ENCODE measurements around the gene EFNA1.

The EFNA1 gene

GRCh38 chr1:155174324-155175280 lies 46.9 kb downstream of the EFNA1 start:
- Mint-ChIP-seq H3K4me3 (peak overlapping the region; percentile 95), H3K9me3 (no peaks in the 10 kb centered on the region), H3K4me1 (ENCODE audit: low read depth) (peaks cover 49% of the 10 kb centered on the region), H3K27me3 (ENCODE audit: low read depth) (no peaks in the 10 kb centered on the region), H3K27ac (peak overlapping the region; percentile 98), H3K36me3 (ENCODE audit: low read depth) (peaks cover 43% of the 10 kb centered on the region)
- DNase-seq (ENCODE audit: low spot score), result no peak

GRCh38 chr1:155175281-155175926 lies 47.7 kb downstream of the EFNA1 start:
- Mint-ChIP-seq H3K27me3 (ENCODE audit: low read depth) (no peaks in the 10 kb centered on the region), H3K27ac (peak overlapping the region; percentile 80), H3K4me1 (ENCODE audit: low read depth) (peaks cover 48% of the 10 kb centered on the region), H3K4me3 (peak overlapping the region; percentile 95), H3K36me3 (ENCODE audit: low read depth) (peaks cover 42% of the 10 kb centered on the region), H3K9me3 (no peaks in the 10 kb centered on the region)
- DNase-seq (ENCODE audit: low spot score), result no peak

- Mint-ChIP-seq H3K4me1 (ENCODE audit: low read depth) (peaks cover 47% of the 10 kb centered on the region), H3K36me3 (ENCODE audit: low read depth) (peaks cover 41% of the 10 kb centered on the region), H3K9me3 (no peaks in the 10 kb centered on the region), H3K27ac (peak overlapping the region; percentile 47), H3K27me3 (ENCODE audit: low read depth) (no peaks in the 10 kb centered on the region), H3K4me3 (peak overlapping the region; percentile 95)
- no peak for DNase-seq (ENCODE audit: low spot score)
Measured at GRCh38 chr1:155175927-155176371, 48.3 kb downstream of the EFNA1 start.

GRCh38 chr1:155176544-155177071 lies 48.9 kb downstream of the EFNA1 start:
- H3K4me1 Mint-ChIP-seq (ENCODE audit: low read depth), result peaks cover 45% of the 10 kb centered on the region
- peak overlapping the region; percentile 95 for H3K4me3 Mint-ChIP-seq
- H3K36me3 Mint-ChIP-seq (ENCODE audit: low read depth), result peaks cover 42% of the 10 kb centered on the region
- H3K27me3 Mint-ChIP-seq (ENCODE audit: low read depth), result no peaks in the 10 kb centered on the region
- peak overlapping the region; percentile 44 for H3K27ac Mint-ChIP-seq
- peak; percentile 74 for DNase-seq (ENCODE audit: low spot score)
- H3K9me3 Mint-ChIP-seq, result no peaks in the 10 kb centered on the region

GRCh38 chr1:155177192-155177917 lies 49.7 kb downstream of the EFNA1 start:
- no peak overlapping the region for H3K4me3 Mint-ChIP-seq
- no peaks in the 10 kb centered on the region for H3K9me3 Mint-ChIP-seq
- peaks cover 40% of the 10 kb centered on the region for H3K36me3 Mint-ChIP-seq (ENCODE audit: low read depth)
- no peak for DNase-seq (ENCODE audit: low spot score)
- peaks cover 39% of the 10 kb centered on the region for H3K4me1 Mint-ChIP-seq (ENCODE audit: low read depth)
- no peak overlapping the region for H3K27ac Mint-ChIP-seq
- no peaks in the 10 kb centered on the region for H3K27me3 Mint-ChIP-seq (ENCODE audit: low read depth)

- H3K27ac Mint-ChIP-seq, result no peak overlapping the region
Measured at GRCh38 chr1:155177918-155178281, 50.2 kb downstream of the EFNA1 start.

GRCh38 chr1:155178441-155179111 lies 50.9 kb downstream of the EFNA1 start:
- no peak for DNase-seq (ENCODE audit: low spot score)
- H3K27ac Mint-ChIP-seq, result peak overlapping the region; percentile 3
- peaks cover 37% of the 10 kb centered on the region for H3K36me3 Mint-ChIP-seq (ENCODE audit: low read depth)
- no peaks in the 10 kb centered on the region for H3K27me3 Mint-ChIP-seq (ENCODE audit: low read depth)
- no peaks in the 10 kb centered on the region for H3K9me3 Mint-ChIP-seq
- peaks cover 31% of the 10 kb centered on the region for H3K4me1 Mint-ChIP-seq (ENCODE audit: low read depth)
- H3K4me3 Mint-ChIP-seq, result no peak overlapping the region

More at GRCh38 chr1:155177918-155178281, 50.2 kb downstream of the EFNA1 start:
- Mint-ChIP-seq H3K27me3 (ENCODE audit: low read depth) (no peaks in the 10 kb centered on the region), H3K4me3 (no peak overlapping the region), H3K36me3 (ENCODE audit: low read depth) (peaks cover 39% of the 10 kb centered on the region), H3K4me1 (ENCODE audit: low read depth) (peaks cover 37% of the 10 kb centered on the region), H3K9me3 (no peaks in the 10 kb centered on the region)
- DNase-seq (ENCODE audit: low spot score), result no peak

- H3K9me3 Mint-ChIP-seq, result no peaks in the 10 kb centered on the region
- no peak overlapping the region for H3K4me3 Mint-ChIP-seq
- peaks cover 37% of the 10 kb centered on the region for H3K36me3 Mint-ChIP-seq (ENCODE audit: low read depth)
- H3K4me1 Mint-ChIP-seq (ENCODE audit: low read depth), result peaks cover 26% of the 10 kb centered on the region
- peak overlapping the region; percentile 3 for H3K27ac Mint-ChIP-seq
- DNase-seq (ENCODE audit: low spot score), result no peak
- H3K27me3 Mint-ChIP-seq (ENCODE audit: low read depth), result no peaks in the 10 kb centered on the region
Measured at GRCh38 chr1:155179112-155180031, 51.7 kb downstream of the EFNA1 start.

- Mint-ChIP-seq H3K9me3 (no peaks in the 10 kb centered on the region), H3K27ac (no peak overlapping the region), H3K4me1 (ENCODE audit: low read depth) (peaks cover 12% of the 10 kb centered on the region), H3K36me3 (ENCODE audit: low read depth) (peaks cover 36% of the 10 kb centered on the region), H3K27me3 (ENCODE audit: low read depth) (no peaks in the 10 kb centered on the region), H3K4me3 (no peak overlapping the region)
- DNase-seq (ENCODE audit: low spot score), result no peak
Measured at GRCh38 chr1:155181371-155182051, 53.8 kb downstream of the EFNA1 start.

- Mint-ChIP-seq H3K4me3 (no peak overlapping the region), H3K27ac (no peak overlapping the region), H3K9me3 (no peaks in the 10 kb centered on the region), H3K27me3 (ENCODE audit: low read depth) (no peaks in the 10 kb centered on the region), H3K4me1 (ENCODE audit: low read depth) (peaks cover 7% of the 10 kb centered on the region), H3K36me3 (ENCODE audit: low read depth) (peaks cover 31% of the 10 kb centered on the region)
- no peak for DNase-seq (ENCODE audit: low spot score)
Measured at GRCh38 chr1:155182052-155182550, 54.4 kb downstream of the EFNA1 start.

- H3K36me3 Mint-ChIP-seq (ENCODE audit: low read depth), result peaks cover 25% of the 10 kb centered on the region
- no peak overlapping the region for H3K27ac Mint-ChIP-seq
- no peak overlapping the region for H3K4me3 Mint-ChIP-seq
- no peaks in the 10 kb centered on the region for H3K27me3 Mint-ChIP-seq (ENCODE audit: low read depth)
- H3K9me3 Mint-ChIP-seq, result no peaks in the 10 kb centered on the region
- no peak for DNase-seq (ENCODE audit: low spot score)
- peaks cover 10% of the 10 kb centered on the region for H3K4me1 Mint-ChIP-seq (ENCODE audit: low read depth)
Measured at GRCh38 chr1:155183775-155184221, 56.1 kb downstream of the EFNA1 start.

GRCh38 chr1:155184351-155184811 lies 56.7 kb downstream of the EFNA1 start:
- H3K4me1 Mint-ChIP-seq (ENCODE audit: low read depth), result peaks cover 10% of the 10 kb centered on the region
- no peaks in the 10 kb centered on the region for H3K9me3 Mint-ChIP-seq
- H3K27ac Mint-ChIP-seq, result no peak overlapping the region
- DNase-seq (ENCODE audit: low spot score), result no peak
- H3K36me3 Mint-ChIP-seq (ENCODE audit: low read depth), result peaks cover 21% of the 10 kb centered on the region
- no peak overlapping the region for H3K4me3 Mint-ChIP-seq
- no peaks in the 10 kb centered on the region for H3K27me3 Mint-ChIP-seq (ENCODE audit: low read depth)
